Caco-2 (cell line): ENCODE results near the gene SLC35G6. TPM values are rescaled to one million over a fixed set of nuclear protein-coding genes. Genes with fewer than 3 reads are reported as not detected.

Experiments used
- BruUV-seq: library from RNA; stranded (reverse); fragments of 400-500 nt; replicated peaks from 2 replicates; lab custom pipeline; 2021; lab: Mats Ljungman, UMichigan
- CTCF ChIA-PET: fragments of 300-600 bp; sonication (Branson Sonifier 250); formaldehyde crosslinking; loops from one replicate; lab custom pipeline; 2022; ENCODE audit warnings: antibody characterized with exemption; lab: Charles Lee
- POLR2A ChIA-PET: fragments of 300-600 bp; sonication (Branson Sonifier 250); formaldehyde crosslinking; loops from one replicate; lab custom pipeline; 2022; ENCODE audit warnings: antibody characterized with exemption; lab: Charles Lee
- DNase-seq, 2 experiments: peaks; one replicate each; pipeline versions ENCODE4 v3.0.0 to v3.0.0-alpha.2; 2020 to 2022
- H3K27me3 ChIP-seq: replicated peaks from 2 replicates; pipeline ENCODE4 v1.6.0; 2011; ENCODE audit warnings: low read length; ENCODE audit not compliant: control insufficient read depth, insufficient read depth
- H3K36me3 ChIP-seq: 2 replicates; pipeline ENCODE4 v1.5.1; 2011; ENCODE audit warnings: low read length; ENCODE audit not compliant: control insufficient read depth, insufficient read depth
- H3K4me1 ChIP-seq: fragments of 250-450 bp; sonication (Bioruptor Pico); 2 replicates; pipeline ENCODE4 v1.5.1; 2020; ENCODE audit warnings: mild to moderate bottlenecking
- H3K4me3 ChIP-seq: 2 replicates; pipeline ENCODE4 v1.5.1; 2011; ENCODE audit warnings: low read depth, mild to moderate bottlenecking, control low read depth, low read length
- H3K9me3 ChIP-seq: fragments of 250-450 bp; sonication (Bioruptor Pico); 2 replicates; pipeline ENCODE4 v1.5.1; 2020; ENCODE audit warnings: mild to moderate bottlenecking, moderate library complexity
- H3K27ac Mint-ChIP-seq: one replicate; pipeline ENCODE4 v1.8.0; 2022; ENCODE audit warnings: mixed read lengths; ENCODE audit not compliant: unreplicated experiment
- H3K27me3 Mint-ChIP-seq: one replicate; pipeline ENCODE4 v1.8.0; 2022; ENCODE audit warnings: mixed read lengths; ENCODE audit not compliant: insufficient read depth, unreplicated experiment
- H3K36me3 Mint-ChIP-seq: one replicate; pipeline ENCODE4 v1.8.0; 2022; ENCODE audit warnings: mild to moderate bottlenecking, mixed read lengths; ENCODE audit not compliant: insufficient read depth, unreplicated experiment
- H3K4me1 Mint-ChIP-seq: one replicate; pipeline ENCODE4 v1.8.0; 2022; ENCODE audit warnings: low read depth, mixed read lengths; ENCODE audit not compliant: unreplicated experiment
- H3K4me3 Mint-ChIP-seq: one replicate; pipeline ENCODE4 v1.8.0; 2022; ENCODE audit warnings: mild to moderate bottlenecking, moderate library complexity, mixed read lengths; ENCODE audit not compliant: unreplicated experiment
- H3K9me3 Mint-ChIP-seq: one replicate; pipeline ENCODE4 v1.8.0; 2022; ENCODE audit warnings: mixed read lengths; ENCODE audit not compliant: unreplicated experiment
- CTCF ChIP-seq, 2 experiments: fragments of 200-600 bp in 1 of 2; IDR thresholded peaks; 1 replicate in 1 of 2; 2 replicates in 1 of 2; pipeline versions ENCODE4 v1.5.1 to v1.8.0; 2011 to 2022; ENCODE audit warnings: antibody characterized with exemption in 1 of 2, control low read depth in 1 of 2, inconsistent platforms in 1 of 2, low read depth in 1 of 2, low read length in 1 of 2, mild to moderate bottlenecking in 1 of 2, moderate library complexity in 1 of 2; ENCODE audit not compliant: insufficient read depth in 1 of 2, severe bottlenecking in 1 of 2, unreplicated experiment in 1 of 2
- intact Hi-C: fragments of 100-400 bp; cut with micrococcal nuclease; formaldehyde crosslinking; loops from one replicate; pipeline ENCODE4 v1.10.0; 2022; ENCODE audit not compliant: unreplicated experiment
- total RNA-seq: library from RNA; stranded (reverse); gene quantifications from 2 replicates; pipeline ENCODE4 v1.2.3, GENCODE V29; 2022

The SLC35G6 gene
- total RNA-seq, 1 experiment from 2014 or later: not detected

- Histone ChIP-seq H3K36me3 (no peaks in the 10 kb centered on the region), H3K4me1 (no peaks in the 10 kb centered on the region), H3K9me3 (no peaks in the 10 kb centered on the region), H3K27me3 (no peaks in the 10 kb centered on the region), H3K4me3 (no peak overlapping the region)
- intact Hi-C loops: loop anchor here (1.0 to 5.0 kb wide), 3 partner anchors 45 to 249 kb away; partner anchors contain the start of genes TMEM95, TP53 and WRAP53
- Mint-ChIP-seq H3K27me3 (no peaks in the 10 kb centered on the region), H3K4me3 (peak overlapping the region; percentile 89), H3K27ac (no peak overlapping the region), H3K9me3 (no peaks in the 10 kb centered on the region), H3K4me1 (peaks cover 6% of the 10 kb centered on the region), H3K36me3 (peaks cover 23% of the 10 kb centered on the region)
- TF ChIP-seq CTCF (IDR thresholded peaks at IDR 0.05; ENCODE audit: insufficient read depth in 1 of 2, low read depth in 1 of 2, low read length in 1 of 2, severe bottlenecking in 1 of 2, unreplicated experiment in 1 of 2): no peak
- POLR2A ChIA-PET: interaction anchor here (0.5 kb wide), 1 partner anchor 46 kb away, joined by 4 read pairs; no protein-coding TSS in a partner anchor
- DNase-seq: no peak
- no TSS peak for BruUV-seq
- CTCF ChIA-PET: interaction anchor here (0.6 kb wide), 1 partner anchor 78 kb away, joined by 3 read pairs; no protein-coding TSS in a partner anchor
These were observed 43.2 kb upstream of the SLC35G6 start for GRCh38 chr17:7437950-7438614.

GRCh38 chr17:7438656-7439460 lies 42.4 kb upstream of the SLC35G6 start:
- Histone ChIP-seq H3K36me3 (no peaks in the 10 kb centered on the region), H3K9me3 (no peaks in the 10 kb centered on the region), H3K4me1 (no peaks in the 10 kb centered on the region), H3K27me3 (no peaks in the 10 kb centered on the region), H3K4me3 (peak overlapping the region; percentile 37)
- ChIA-PET CTCF (interaction anchor here (1.7 kb wide), 1 partner anchor 63 kb away, joined by 8 read pairs; no protein-coding TSS in a partner anchor), POLR2A (interaction anchor here (0.5 to 0.7 kb wide), 2 partner anchors 46 to 201 kb away, joined by 3 to 4 read pairs; no protein-coding TSS in a partner anchor)
- H3K27me3 Mint-ChIP-seq: no peaks in the 10 kb centered on the region
- BruUV-seq: no TSS peak
- H3K4me3 Mint-ChIP-seq: peak overlapping the region; percentile 89
- peaks cover 23% of the 10 kb centered on the region for H3K36me3 Mint-ChIP-seq
- TF ChIP-seq CTCF (IDR thresholded peaks at IDR 0.05; ENCODE audit: insufficient read depth in 1 of 2, low read depth in 1 of 2, low read length in 1 of 2, severe bottlenecking in 1 of 2, unreplicated experiment in 1 of 2): no peak
- H3K4me1 Mint-ChIP-seq: peaks cover 6% of the 10 kb centered on the region
- intact Hi-C loops: loop anchor here (5.0 kb wide), 2 partner anchors 82 to 248 kb away; partner anchors contain the start of genes TMEM95, TP53 and WRAP53
- no peak overlapping the region for H3K27ac Mint-ChIP-seq
- no peaks in the 10 kb centered on the region for H3K9me3 Mint-ChIP-seq
- DNase-seq: no peak
